RCC 7860 (cell line): Measurements from ENCODE around the gene GAB2.

ENCODE experiments used
- DNase-seq: peaks from one replicate; pipeline ENCODE4 v3.0.0-alpha.2; 2015; ENCODE audit warnings: low spot score
- FAIRE-seq: peaks from 2 replicates; lab custom pipeline; 2012; peaks lifted over from hg19 to GRCh38; lab: Jason Lieb, UNC

Gene GAB2

DNA sequence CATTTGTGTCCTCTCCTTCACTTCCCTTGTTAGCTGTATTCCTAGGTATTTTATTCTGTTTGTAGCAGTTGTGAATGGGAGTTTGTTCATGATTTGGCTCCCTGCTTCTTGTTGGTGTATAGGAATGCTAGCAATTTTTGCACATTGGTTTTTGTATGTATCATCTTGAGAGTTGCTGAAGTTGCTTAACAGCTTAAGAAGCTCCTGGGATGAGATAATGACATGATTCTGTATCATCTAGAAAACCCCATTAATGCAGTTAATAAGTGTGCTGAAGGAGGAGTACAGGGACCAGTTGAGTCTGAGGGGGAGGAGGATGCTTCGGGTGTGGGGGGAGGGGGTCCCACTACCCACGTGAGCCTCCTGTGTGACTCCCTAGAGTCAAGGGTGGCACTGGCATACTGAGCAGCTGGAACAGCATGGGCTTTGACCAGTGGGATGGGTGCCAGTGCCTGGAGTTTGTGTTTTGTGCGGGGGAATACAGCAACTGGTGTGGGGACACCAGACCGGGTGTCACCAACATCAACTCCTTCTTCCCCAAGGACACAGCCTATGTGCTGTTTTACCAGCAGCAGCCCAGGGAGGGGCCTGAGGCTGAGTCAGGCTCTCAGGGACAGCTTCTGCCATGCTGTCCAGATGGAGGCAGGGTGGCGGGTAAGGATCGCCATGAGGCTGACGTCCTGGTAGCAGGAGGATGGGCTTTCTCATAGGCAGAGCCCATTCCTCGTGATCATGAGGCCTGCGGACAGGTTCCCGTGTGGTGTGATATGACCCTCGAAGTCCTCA, 204.8 kb downstream of the GAB2 start:
- FAIRE-seq, result no peak
- DNase-seq, result no peak

DNA sequence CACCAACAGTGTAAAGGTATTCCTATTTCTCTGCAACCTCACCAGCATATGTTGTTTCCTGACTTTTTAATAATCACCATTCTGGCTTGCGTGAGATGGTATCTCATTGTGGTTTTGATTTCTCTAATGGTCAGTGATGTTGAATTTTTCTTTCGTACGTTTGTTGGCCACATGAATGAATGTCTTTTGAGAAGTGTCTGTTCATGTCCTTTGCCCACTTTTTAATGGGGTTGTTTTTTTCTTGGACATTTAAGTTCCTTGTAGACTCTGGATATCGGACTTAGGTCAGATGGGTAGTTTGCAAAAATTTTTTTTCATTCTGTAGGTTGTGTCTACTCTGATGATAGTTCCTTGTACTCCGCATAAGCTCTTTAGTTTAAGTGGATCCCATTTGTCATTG, 206.1 kb downstream of the GAB2 start:
- no peak for FAIRE-seq

GRCh38 chr11:78210000-78210608, 207.5 kb downstream of the GAB2 start:
- FAIRE-seq (no peak), DNase-seq (no peak)

More for the DNA sequence above, 206.1 kb downstream of the GAB2 start:
- no peak for DNase-seq

GRCh38 chr11:78209478-78209877, 208.1 kb downstream of the GAB2 start:
- FAIRE-seq (no peak), DNase-seq (no peak)

GRCh38 chr11:78208257-78209165, 209.1 kb downstream of the GAB2 start:
- DNase-seq (no peak), FAIRE-seq (no peak)

GRCh38 chr11:78207532-78208256, 209.9 kb downstream of the GAB2 start:
- DNase-seq, result no peak
- FAIRE-seq, result no peak

DNA sequence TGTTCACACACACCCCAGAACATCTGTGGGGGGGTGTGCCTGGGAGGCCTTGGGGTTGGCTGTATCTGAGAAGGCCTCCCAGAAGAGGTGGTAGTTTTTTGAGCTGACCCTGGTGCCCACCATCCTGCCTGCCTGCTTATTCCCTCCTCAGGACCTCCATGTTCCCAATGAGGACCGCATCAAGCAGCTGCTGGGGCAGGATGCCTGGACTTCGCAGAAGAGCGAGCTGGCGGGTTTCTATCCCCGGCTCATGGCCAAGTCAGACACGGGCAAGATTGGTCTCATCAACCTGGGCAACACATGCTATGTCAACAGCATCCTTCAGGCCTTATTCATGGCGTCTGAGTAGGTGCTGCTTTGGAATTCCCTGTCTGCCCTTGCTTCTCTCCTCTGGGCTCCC, 211.9 kb downstream of the GAB2 start:
- FAIRE-seq, result no peak
- no peak for DNase-seq

- DNase-seq (no peak), FAIRE-seq (no peak)
Measured at GRCh38 chr11:78205256-78205655, 212.4 kb downstream of the GAB2 start.

DNA sequence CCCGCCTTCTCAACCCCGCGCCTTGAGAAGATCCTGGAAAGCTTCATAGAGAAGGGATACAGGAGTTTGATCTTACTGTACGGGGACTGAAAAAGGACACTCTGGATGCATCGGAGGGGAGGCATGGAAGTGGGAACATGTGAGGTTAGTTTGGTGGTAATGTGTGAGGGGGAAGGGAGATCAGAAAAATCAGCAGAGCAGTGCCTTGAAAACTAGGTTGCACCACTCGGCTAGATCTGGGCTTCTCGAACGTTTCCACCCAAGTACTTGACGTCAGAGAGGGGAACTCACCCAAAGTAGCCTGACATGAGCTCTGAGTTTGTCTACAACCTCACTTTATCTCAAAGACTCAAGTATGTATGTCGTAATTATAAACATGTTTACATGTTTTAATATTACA, 214.4 kb downstream of the GAB2 start:
- DNase-seq (no peak), FAIRE-seq (no peak)

DNA sequence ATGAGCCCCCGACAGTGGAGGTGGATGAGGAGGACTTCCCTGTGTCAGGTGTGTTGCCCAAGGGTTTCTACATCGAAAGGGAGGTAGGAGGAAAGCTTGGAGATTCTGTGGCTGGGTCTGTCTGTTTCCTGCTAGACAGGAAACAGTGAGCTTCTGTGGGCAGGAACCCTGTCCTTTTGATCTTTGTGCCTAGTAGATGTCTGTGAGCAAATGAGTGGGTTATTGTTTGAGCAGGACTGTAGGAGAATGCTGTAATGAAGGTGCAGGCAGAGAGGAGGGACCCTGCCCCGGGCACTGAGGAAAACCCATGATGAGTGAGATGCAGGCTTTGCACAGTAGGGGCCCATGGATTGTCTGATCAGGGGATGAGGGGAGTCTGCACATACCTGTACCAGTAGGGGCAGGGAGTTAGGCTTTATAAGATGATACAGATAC, 214.9 kb downstream of the GAB2 start:
- FAIRE-seq (no peak), DNase-seq (no peak)

DNA sequence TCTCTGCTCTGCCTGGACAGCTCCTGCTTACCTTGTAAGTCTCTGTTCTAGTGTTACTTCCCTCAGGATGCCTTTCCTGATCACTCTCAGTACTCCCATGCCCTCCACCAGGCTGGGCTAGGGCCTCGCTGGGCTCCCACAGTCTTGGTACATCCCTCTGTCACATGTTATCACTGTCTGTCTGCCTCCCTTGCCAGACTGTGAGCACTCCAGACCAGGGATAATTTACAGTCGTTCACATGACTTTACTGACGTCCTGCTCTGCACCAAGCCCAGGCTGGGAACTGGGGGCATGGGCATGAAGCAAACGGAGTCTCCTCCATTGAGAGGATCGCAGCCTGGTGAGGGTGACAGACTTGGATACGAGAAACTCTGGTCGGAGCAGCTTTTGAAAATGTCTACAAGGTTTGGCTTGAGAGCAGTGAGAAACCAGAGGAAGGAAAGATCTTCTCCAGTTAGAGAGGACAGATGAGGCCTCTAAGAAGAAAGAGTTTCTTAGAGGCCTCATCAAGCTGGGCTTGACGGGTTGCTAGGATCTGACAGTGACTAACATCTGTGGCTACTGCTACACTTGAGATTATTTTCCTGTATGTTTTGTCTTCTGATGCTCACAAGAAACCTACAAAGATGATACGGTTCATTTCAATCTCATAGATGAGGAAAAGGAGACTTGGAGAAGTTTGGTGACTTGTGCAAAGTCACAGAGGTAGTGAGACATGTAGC, 216.4 kb downstream of the GAB2 start:
- no peak for DNase-seq
- FAIRE-seq, result no peak

DNA sequence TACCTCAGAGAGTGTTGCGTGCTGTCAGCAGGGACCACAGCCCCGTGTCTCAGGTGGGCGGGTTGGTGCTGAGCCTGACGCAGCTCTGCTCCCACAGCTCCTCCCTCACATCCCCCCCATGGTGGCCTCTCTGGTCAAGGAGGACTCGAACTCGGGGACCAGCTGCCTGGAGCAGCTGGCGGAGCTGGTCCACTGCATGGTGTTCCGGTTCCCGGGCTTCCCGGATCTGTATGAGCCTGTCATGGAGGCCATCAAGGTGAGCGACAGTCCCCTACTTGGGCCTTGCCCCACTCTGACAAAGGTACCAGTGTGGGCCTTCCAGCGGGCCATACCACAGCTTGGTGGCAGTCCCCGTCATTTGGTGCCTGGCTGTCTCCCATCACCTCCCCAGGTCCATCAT, 217.1 kb downstream of the GAB2 start:
- no peak for FAIRE-seq

GRCh38 chr11:78200061-78200460, 217.6 kb downstream of the GAB2 start:
- FAIRE-seq (no peak), DNase-seq (no peak)

More for the DNA sequence above, 217.1 kb downstream of the GAB2 start:
- DNase-seq, result no peak

GRCh38 chr11:78199653-78200015, 218.0 kb downstream of the GAB2 start:
- DNase-seq (no peak), FAIRE-seq (no peak)

DNA sequence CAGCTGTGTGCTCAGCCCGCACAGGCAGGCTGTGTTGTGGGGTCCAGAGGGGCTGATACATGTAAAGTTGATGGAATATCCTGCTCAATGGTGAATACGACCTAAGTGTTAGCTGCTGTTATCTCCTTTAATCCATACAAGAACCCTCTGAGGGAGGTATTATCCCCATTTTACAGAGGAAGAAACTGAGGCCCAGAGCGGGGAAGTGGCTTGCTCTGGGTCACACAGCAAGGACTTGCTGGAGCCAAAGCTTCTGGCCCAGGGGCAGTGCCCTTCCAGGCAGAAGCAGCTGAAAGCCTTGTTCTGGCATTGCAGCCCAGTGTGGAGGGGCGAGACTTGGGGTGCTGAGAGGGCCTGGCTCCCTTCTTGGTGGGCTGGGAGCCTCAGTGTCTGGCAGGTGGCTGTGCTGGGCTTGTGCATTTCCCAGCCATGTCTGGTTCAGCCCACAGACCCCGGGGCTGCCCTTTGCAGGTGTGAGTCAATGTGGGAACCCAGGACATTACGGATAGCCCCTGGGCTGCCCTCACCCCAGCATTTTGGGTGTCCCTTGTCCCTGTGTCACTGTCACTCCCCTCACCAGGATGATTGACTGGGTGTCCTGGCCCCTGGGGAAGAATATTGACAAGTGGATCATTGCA, 218.5 kb downstream of the GAB2 start:
- FAIRE-seq (no peak), DNase-seq (no peak)

GRCh38 chr11:78197816-78198215, 219.8 kb downstream of the GAB2 start:
- FAIRE-seq, result no peak
- no peak for DNase-seq

DNA sequence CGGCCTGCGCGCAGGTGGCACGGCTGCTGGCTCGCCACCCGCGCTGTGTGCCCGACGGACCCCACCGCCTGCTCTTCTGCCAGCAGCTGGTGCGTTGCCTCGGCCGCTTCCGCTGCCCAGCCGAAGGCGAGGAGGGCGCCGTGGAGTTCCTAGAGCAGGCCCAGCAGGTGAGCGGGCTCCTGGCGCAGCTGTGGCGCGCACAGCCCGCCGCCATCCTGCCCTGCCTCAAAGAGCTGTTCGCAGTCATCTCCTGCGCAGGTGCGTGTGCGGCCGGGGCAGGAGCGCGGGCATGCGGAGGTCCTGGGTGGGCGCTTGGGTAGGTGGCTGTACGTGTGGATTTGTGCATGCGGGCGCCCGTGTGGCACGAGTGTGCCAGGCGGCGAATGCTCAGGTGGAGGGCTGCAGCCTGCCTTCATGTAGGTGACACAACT, 220.9 kb downstream of the GAB2 start:
- DNase-seq (no peak), FAIRE-seq (no peak)

GRCh38 chr11:78195917-78196560, 221.6 kb downstream of the GAB2 start:
- FAIRE-seq (no peak), DNase-seq (no peak)

DNA sequence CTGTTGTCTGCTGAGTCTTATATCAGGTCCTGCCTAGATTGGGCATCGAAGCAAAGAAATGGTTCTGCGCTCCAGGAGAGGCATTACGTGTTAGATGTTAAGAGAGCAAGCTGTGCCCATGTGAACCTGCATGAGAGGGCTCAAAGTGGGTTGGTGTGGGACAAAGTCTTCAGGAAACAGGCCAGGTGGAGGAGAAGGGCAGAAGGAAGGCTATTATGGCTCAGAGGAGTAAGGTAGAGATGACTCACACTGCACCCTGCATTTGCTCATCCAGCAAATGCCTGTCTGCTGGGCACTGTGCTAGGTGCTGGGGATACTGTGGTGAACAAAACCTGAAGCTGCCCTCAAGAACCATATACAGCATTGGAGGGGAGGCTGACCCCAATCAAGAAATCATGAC, 223.1 kb downstream of the GAB2 start:
- no peak for FAIRE-seq

More for the DNA sequence above, 223.1 kb downstream of the GAB2 start:
- DNase-seq, result no peak
